ENCODE measurements around the gene OR8H3.
"Not testable (repeated sequence)": the region's sequence is repeated elsewhere in the genome, so short reads cannot be mapped to it uniquely, and the experiment has no call there.

The OR8H3 gene

GRCh38 chr11:56122073-56122472 lies at the start of gene OR8H3:
TSS of gene OR8H3 (plus strand) at chr11:56122373. CDS start at chr11:56122373, 0 bp downstream.
- no peak for TF ChIP-seq CTCF (IDR thresholded peaks at IDR 0.05; ENCODE audit: extremely low read depth, insufficient read depth, missing control alignments)
- in situ Hi-C loops (cut with MboI; ENCODE audit: low pct_unique_long_range_greater_than_20kb, low sequenced_read_pairs, unreplicated experiment), result no loop called here
- DNase-seq (ENCODE audit: low spot score), result no peak

GRCh38 chr11:56089697-56090096 lies 32.5 kb upstream of the OR8H3 start:
- in situ Hi-C loops (cut with MboI; ENCODE audit: low pct_unique_long_range_greater_than_20kb, low sequenced_read_pairs, unreplicated experiment), result no loop called here
- no peak for DNase-seq (ENCODE audit: low spot score)
- TF ChIP-seq CTCF (IDR thresholded peaks at IDR 0.05; ENCODE audit: extremely low read depth, insufficient read depth, missing control alignments), result peak; percentile 6

- DNase-seq (ENCODE audit: low spot score), result no peak
- in situ Hi-C loops (cut with MboI; ENCODE audit: low pct_unique_long_range_greater_than_20kb, low sequenced_read_pairs, unreplicated experiment), result no loop called here
- no peak for TF ChIP-seq CTCF (IDR thresholded peaks at IDR 0.05; ENCODE audit: extremely low read depth, insufficient read depth, missing control alignments)
Measured at GRCh38 chr11:56093008-56093407, 29.2 kb upstream of the OR8H3 start, which contains the start of gene OR8I2. TSS of gene OR8I2 (plus strand) at chr11:56093308. CDS start at chr11:56093308, 0 bp downstream.

GRCh38 chr11:56103210-56103737 lies 18.9 kb upstream of the OR8H3 start, which contains the start of gene OR8H2:
TSS of gene OR8H2 (plus strand) at chr11:56103687. CDS start at chr11:56105043, 1,356 bp downstream.
- DNase-seq (ENCODE audit: low spot score), result no peak
- in situ Hi-C loops (cut with MboI; ENCODE audit: low pct_unique_long_range_greater_than_20kb, low sequenced_read_pairs, unreplicated experiment), result no loop called here
- no peak for TF ChIP-seq CTCF (IDR thresholded peaks at IDR 0.05; ENCODE audit: extremely low read depth, insufficient read depth, missing control alignments)

GRCh38 chr11:56140151-56140661 lies 18.0 kb downstream of the OR8H3 start, which contains the start of gene OR8J3:
TSS of gene OR8J3 (minus strand) at chr11:56140201. CDS start at chr11:56137718, 2,483 bp downstream.
- in situ Hi-C loops (cut with MboI; ENCODE audit: low pct_unique_long_range_greater_than_20kb, low sequenced_read_pairs, unreplicated experiment), result no loop called here
- no peak for TF ChIP-seq CTCF (IDR thresholded peaks at IDR 0.05; ENCODE audit: extremely low read depth, insufficient read depth, missing control alignments)

GRCh38 chr11:56143681-56144080 lies 21.5 kb downstream of the OR8H3 start:
- in situ Hi-C loops (cut with MboI; ENCODE audit: low pct_unique_long_range_greater_than_20kb, low sequenced_read_pairs, unreplicated experiment); DNase-seq (ENCODE audit: low spot score): not testable (repeated sequence)

More at GRCh38 chr11:56140151-56140661, 18.0 kb downstream of the OR8H3 start, which contains the start of gene OR8J3:
- DNase-seq (ENCODE audit: low spot score), result no peak

GRCh38 chr11:56151376-56151775 lies 29.2 kb downstream of the OR8H3 start:
- in situ Hi-C loops (cut with MboI; ENCODE audit: low pct_unique_long_range_greater_than_20kb, low sequenced_read_pairs, unreplicated experiment), result no loop called here
- no peak for TF ChIP-seq CTCF (IDR thresholded peaks at IDR 0.05; ENCODE audit: extremely low read depth, insufficient read depth, missing control alignments)
- no peak for DNase-seq (ENCODE audit: low spot score)

Measured in GM13977 (cell line).